Erythroblast (primary cell): Measurements from ENCODE around the gene VCY.
"Not testable (repeated sequence)": the region's sequence is repeated elsewhere in the genome, so short reads cannot be mapped to it uniquely, and the experiment has no call there.

ENCODE experiments used
- DNase-seq, 2 experiments: peaks; one replicate each; lab custom pipeline; 2025; lab: John Stamatoyannopoulos, UW

VCY gene

GRCh38 chrY:13986373-13986772, at the start of gene VCY:
Gene VCY (minus strand): TSS chrY:13986473. CDS start chrY:13986440, 33 bp downstream.
- not testable (repeated sequence) for DNase-seq

- not testable (repeated sequence) for DNase-seq
Measured at GRCh38 chrY:14030395-14030794, 44.1 kb upstream of the VCY start.

GRCh38 chrY:14011916-14012315, 25.6 kb upstream of the VCY start:
- DNase-seq = not testable (repeated sequence)

GRCh38 chrY:13942406-13942805, 43.9 kb downstream of the VCY start:
- DNase-seq = not testable (repeated sequence)
